BLaER1 (cell line): Measurements from ENCODE around the gene ZNF319.

Source experiments
- H3K27ac ChIP-seq: shearing (Covaris generic); formaldehyde crosslinking; 2 replicates; pipeline ENCODE4 v1.8.1; 2022
- H3K27me3 ChIP-seq: shearing (Covaris generic); formaldehyde crosslinking; 2 replicates; pipeline ENCODE4 v1.8.1; 2022
- H3K36me3 ChIP-seq: shearing (Covaris generic); formaldehyde crosslinking; 2 replicates; pipeline ENCODE4 v1.8.1; 2022
- H3K4me1 ChIP-seq: shearing (Covaris generic); formaldehyde crosslinking; 2 replicates; pipeline ENCODE4 v1.8.1; 2022
- H3K4me2 ChIP-seq: shearing (Covaris generic); formaldehyde crosslinking; 2 replicates; pipeline ENCODE4 v1.8.1; 2022
- H3K4me3 ChIP-seq: shearing (Covaris generic); formaldehyde crosslinking; 2 replicates; pipeline ENCODE4 v1.8.1; 2022
- H3K9ac ChIP-seq: shearing (Covaris generic); formaldehyde crosslinking; 2 replicates; pipeline ENCODE4 v1.8.1; 2022
- H3K9me3 ChIP-seq: shearing (Covaris generic); formaldehyde crosslinking; 2 replicates; pipeline ENCODE4 v1.8.1; 2022
- H4K20me1 ChIP-seq: shearing (Covaris generic); formaldehyde crosslinking; 2 replicates; pipeline ENCODE4 v1.8.1; 2022
- Cebpa-rat ChIP-seq: shearing (Covaris generic); IDR thresholded peaks from 2 replicates; pipeline ENCODE4 v1.8.1; 2022

Gene ZNF319

GRCh38 chr16:57999971-58000705 lies at the start of gene ZNF319:
ZNF319 (minus strand) TSS chr16:58000672; CDS start chr16:57998265, 2,407 bp downstream.
- H3K4me3 ChIP-seq = peak within 1 kb of the TSS; percentile 75
- H3K4me1 ChIP-seq = peaks cover 56% of the 10 kb centered on the region
- no peaks in the 10 kb centered on the region for H3K27me3 ChIP-seq
- peak within 1 kb of the TSS; percentile 100 for H3K4me2 ChIP-seq
- TF ChIP-seq Cebpa-rat = no peak
- H3K27ac ChIP-seq = peak within 1 kb of the TSS; percentile 84
- H3K9ac ChIP-seq = peak within 1 kb of the TSS; percentile 86
- peaks cover 53% of the 10 kb centered on the region for H4K20me1 ChIP-seq
- H3K9me3 ChIP-seq = no peaks in the 10 kb centered on the region
- peaks cover 52% of the 10 kb centered on the region for H3K36me3 ChIP-seq

- Histone ChIP-seq H3K4me2 (peak overlapping the region; percentile 52), H3K9ac (no peak overlapping the region), H3K9me3 (no peaks in the 10 kb centered on the region), H3K27ac (no peak overlapping the region), H3K36me3 (no peaks in the 10 kb centered on the region), H3K4me1 (peaks cover 35% of the 10 kb centered on the region), H3K4me3 (no peak overlapping the region), H4K20me1 (no peaks in the 10 kb centered on the region), H3K27me3 (no peaks in the 10 kb centered on the region)
- no peak for TF ChIP-seq Cebpa-rat
These were observed 49.0 kb upstream of the ZNF319 start for GRCh38 chr16:58049232-58050185.

- Histone ChIP-seq H3K27ac (no peak overlapping the region), H3K9me3 (no peaks in the 10 kb centered on the region), H3K4me3 (no peak overlapping the region), H3K9ac (no peak overlapping the region), H3K4me2 (no peak overlapping the region), H3K36me3 (no peaks in the 10 kb centered on the region), H3K4me1 (peaks cover 35% of the 10 kb centered on the region), H3K27me3 (no peaks in the 10 kb centered on the region), H4K20me1 (no peaks in the 10 kb centered on the region)
- TF ChIP-seq Cebpa-rat = no peak
These were observed 48.2 kb upstream of the ZNF319 start for GRCh38 chr16:58048494-58049231.

GRCh38 chr16:58047557-58048348 lies 47.3 kb upstream of the ZNF319 start:
- H3K27ac ChIP-seq = no peak overlapping the region

GRCh38 chr16:58046936-58047335 lies 46.5 kb upstream of the ZNF319 start:
- H3K9ac ChIP-seq = no peak overlapping the region
- no peak overlapping the region for H3K4me3 ChIP-seq
- H3K4me2 ChIP-seq = no peak overlapping the region
- H3K27me3 ChIP-seq = no peaks in the 10 kb centered on the region
- no peaks in the 10 kb centered on the region for H4K20me1 ChIP-seq
- peaks cover 27% of the 10 kb centered on the region for H3K4me1 ChIP-seq
- H3K9me3 ChIP-seq = no peaks in the 10 kb centered on the region
- no peaks in the 10 kb centered on the region for H3K36me3 ChIP-seq
- H3K27ac ChIP-seq = no peak overlapping the region
- no peak for TF ChIP-seq Cebpa-rat

More at GRCh38 chr16:58047557-58048348, 47.3 kb upstream of the ZNF319 start:
- Histone ChIP-seq H3K36me3 (no peaks in the 10 kb centered on the region), H3K27me3 (no peaks in the 10 kb centered on the region), H3K9me3 (no peaks in the 10 kb centered on the region), H3K4me2 (no peak overlapping the region), H3K4me3 (no peak overlapping the region), H4K20me1 (no peaks in the 10 kb centered on the region), H3K9ac (no peak overlapping the region), H3K4me1 (peaks cover 29% of the 10 kb centered on the region)
- TF ChIP-seq Cebpa-rat = no peak

- Histone ChIP-seq H3K4me3 (no peak overlapping the region), H3K4me1 (peaks cover 31% of the 10 kb centered on the region)
These were observed 45.8 kb upstream of the ZNF319 start for GRCh38 chr16:58046054-58046881.

GRCh38 chr16:58045096-58045495 lies 44.6 kb upstream of the ZNF319 start:
- Histone ChIP-seq H3K4me1 (peaks cover 31% of the 10 kb centered on the region), H4K20me1 (no peaks in the 10 kb centered on the region), H3K4me2 (no peak overlapping the region), H3K9me3 (no peaks in the 10 kb centered on the region), H3K27me3 (no peaks in the 10 kb centered on the region), H3K36me3 (no peaks in the 10 kb centered on the region), H3K4me3 (no peak overlapping the region), H3K27ac (no peak overlapping the region), H3K9ac (no peak overlapping the region)
- no peak for TF ChIP-seq Cebpa-rat

More at GRCh38 chr16:58046054-58046881, 45.8 kb upstream of the ZNF319 start:
- no peak for TF ChIP-seq Cebpa-rat
- Histone ChIP-seq H3K27ac (peak overlapping the region; percentile 44; the same call in 1 of the 2 replicates), H3K9ac (no peak overlapping the region), H3K36me3 (no peaks in the 10 kb centered on the region), H3K27me3 (no peaks in the 10 kb centered on the region), H3K9me3 (no peaks in the 10 kb centered on the region), H3K4me2 (peak overlapping the region; percentile 39), H4K20me1 (no peaks in the 10 kb centered on the region)

GRCh38 chr16:58044266-58045019 lies 44.0 kb upstream of the ZNF319 start:
- TF ChIP-seq Cebpa-rat = no peak
- Histone ChIP-seq H3K27me3 (no peaks in the 10 kb centered on the region), H4K20me1 (no peaks in the 10 kb centered on the region), H3K4me1 (peaks cover 24% of the 10 kb centered on the region), H3K36me3 (no peaks in the 10 kb centered on the region), H3K4me3 (no peak overlapping the region), H3K9me3 (no peaks in the 10 kb centered on the region), H3K4me2 (no peak overlapping the region), H3K9ac (no peak overlapping the region), H3K27ac (no peak overlapping the region)
